Smooth muscle cell (in vitro differentiated cells): Measurements from ENCODE around the gene FRAS1. TPM values are rescaled to one million over a fixed set of nuclear protein-coding genes. Genes with fewer than 3 reads are reported as not detected.
"Not testable (repeated sequence)": the region's sequence is repeated elsewhere in the genome, so short reads cannot be mapped to it uniquely, and the experiment has no call there.

Source experiments
- DNase-seq: peaks from one replicate; lab custom pipeline; 2025; ENCODE audit not compliant: unreplicated experiment; lab: John Stamatoyannopoulos, UW
- H2AFZ ChIP-seq: fragments of 200-600 bp; sonication (generic); 2 replicates; pipeline ENCODE4 v1.6.0; 2016; ENCODE audit warnings: antibody characterized with exemption, low read depth, mild to moderate bottlenecking
- H3F3A ChIP-seq: fragments of 200-600 bp; sonication (generic); 2 replicates; pipeline ENCODE4 v1.6.0; 2017; ENCODE audit warnings: antibody characterized with exemption, low read depth
- H3K27ac ChIP-seq: fragments of 200-600 bp; sonication (generic); 2 replicates; pipeline ENCODE4 v1.5.1; 2016; ENCODE audit warnings: low read depth, mild to moderate bottlenecking
- H3K27me3 ChIP-seq: fragments of 200-600 bp; sonication (generic); 2 replicates; pipeline ENCODE4 v1.6.1; 2016; ENCODE audit warnings: low read depth, mild to moderate bottlenecking
- H3K36me3 ChIP-seq: fragments of 200-600 bp; sonication (generic); 2 replicates; pipeline ENCODE4 v1.5.1; 2016; ENCODE audit warnings: low read depth
- H3K4me1 ChIP-seq: fragments of 200-600 bp; sonication (generic); 2 replicates; pipeline ENCODE4 v1.5.1; 2016; ENCODE audit warnings: low read depth
- H3K4me2 ChIP-seq: fragments of 200-600 bp; sonication (generic); 2 replicates; pipeline ENCODE4 v1.6.0; 2016; ENCODE audit warnings: mild to moderate bottlenecking
- H3K4me3 ChIP-seq: fragments of 200-600 bp; sonication (generic); 2 replicates; pipeline ENCODE4 v1.5.1; 2016; ENCODE audit warnings: mild to moderate bottlenecking
- H3K79me2 ChIP-seq: fragments of 200-600 bp; sonication (generic); 2 replicates; pipeline ENCODE4 v1.6.0; 2016; ENCODE audit warnings: low read depth, mild to moderate bottlenecking
- H3K9ac ChIP-seq: fragments of 200-600 bp; sonication (generic); 2 replicates; pipeline ENCODE4 v1.6.0; 2016; ENCODE audit warnings: low read depth
- H3K9me3 ChIP-seq: fragments of 200-600 bp; sonication (generic); replicated peaks from 2 replicates; pipeline ENCODE4 v1.5.1; 2016; ENCODE audit warnings: low read depth
- H4K20me1 ChIP-seq: fragments of 200-600 bp; sonication (generic); 2 replicates; pipeline ENCODE4 v1.6.0; 2016; ENCODE audit warnings: low read depth
- WGBS: methylation state at CpG from one replicate; pipeline ENCODE4 v1.1.7; 2016; ENCODE audit warnings: low lambda C conversion rate; 5-methylcytosine and 5-hydroxymethylcytosine counted together
- polyA plus RNA-seq: library from polyadenylated mRNA; unstranded; fragments of >200 nt; fragmentation: Nextera tagmentation; extraction: Ambion mirVana; gene quantifications from 2 replicates; pipeline ENCODE4 v1.2.1, GENCODE V29; 2016
- total RNA-seq: library from RNA; depleted of rRNA; stranded (reverse); fragments of >200 nt; gene quantifications from 2 replicates; pipeline ENCODE4 v1.2.3, GENCODE V29; 2014
- TF ChIP-seq, protein P1 (sequence below): fragments of 200-600 bp; sonication (generic); IDR thresholded peaks from 2 replicates; pipeline ENCODE4 v1.5.1; 2017; ENCODE audit warnings: borderline replicate concordance, mild to moderate bottlenecking, antibody characterized with exemption; ENCODE audit not compliant: insufficient read depth, poor library complexity, severe bottlenecking

FRAS1 gene
- total and polyA plus RNA-seq, 2 experiments from 2014 or later: 0.55 to 8.1 TPM

GRCh38 chr4:78544678-78545077 lies 487.6 kb downstream of the FRAS1 start:
- H3K4me2 ChIP-seq: no peak overlapping the region
- H2AFZ ChIP-seq: no peak overlapping the region
- H3K27ac ChIP-seq: no peak overlapping the region
- no peaks in the 10 kb centered on the region for H3K4me1 ChIP-seq
- no peak for DNase-seq
- no peaks in the 10 kb centered on the region for H3F3A ChIP-seq
- TF ChIP-seq, protein P1, sequence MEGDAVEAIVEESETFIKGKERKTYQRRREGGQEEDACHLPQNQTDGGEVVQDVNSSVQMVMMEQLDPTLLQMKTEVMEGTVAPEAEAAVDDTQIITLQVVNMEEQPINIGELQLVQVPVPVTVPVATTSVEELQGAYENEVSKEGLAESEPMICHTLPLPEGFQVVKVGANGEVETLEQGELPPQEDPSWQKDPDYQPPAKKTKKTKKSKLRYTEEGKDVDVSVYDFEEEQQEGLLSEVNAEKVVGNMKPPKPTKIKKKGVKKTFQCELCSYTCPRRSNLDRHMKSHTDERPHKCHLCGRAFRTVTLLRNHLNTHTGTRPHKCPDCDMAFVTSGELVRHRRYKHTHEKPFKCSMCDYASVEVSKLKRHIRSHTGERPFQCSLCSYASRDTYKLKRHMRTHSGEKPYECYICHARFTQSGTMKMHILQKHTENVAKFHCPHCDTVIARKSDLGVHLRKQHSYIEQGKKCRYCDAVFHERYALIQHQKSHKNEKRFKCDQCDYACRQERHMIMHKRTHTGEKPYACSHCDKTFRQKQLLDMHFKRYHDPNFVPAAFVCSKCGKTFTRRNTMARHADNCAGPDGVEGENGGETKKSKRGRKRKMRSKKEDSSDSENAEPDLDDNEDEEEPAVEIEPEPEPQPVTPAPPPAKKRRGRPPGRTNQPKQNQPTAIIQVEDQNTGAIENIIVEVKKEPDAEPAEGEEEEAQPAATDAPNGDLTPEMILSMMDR: no peak
- H3K9me3 ChIP-seq: no peaks in the 10 kb centered on the region
- no peaks in the 10 kb centered on the region for H4K20me1 ChIP-seq
- H3K27me3 ChIP-seq: no peaks in the 10 kb centered on the region
- no peak overlapping the region for H3K9ac ChIP-seq
- H3K79me2 ChIP-seq: no peaks in the 10 kb centered on the region
- H3K4me3 ChIP-seq: no peak overlapping the region
- 26% methylated on average over 2 of the region's 2 CpGs for WGBS
- no peaks in the 10 kb centered on the region for H3K36me3 ChIP-seq

DNA sequence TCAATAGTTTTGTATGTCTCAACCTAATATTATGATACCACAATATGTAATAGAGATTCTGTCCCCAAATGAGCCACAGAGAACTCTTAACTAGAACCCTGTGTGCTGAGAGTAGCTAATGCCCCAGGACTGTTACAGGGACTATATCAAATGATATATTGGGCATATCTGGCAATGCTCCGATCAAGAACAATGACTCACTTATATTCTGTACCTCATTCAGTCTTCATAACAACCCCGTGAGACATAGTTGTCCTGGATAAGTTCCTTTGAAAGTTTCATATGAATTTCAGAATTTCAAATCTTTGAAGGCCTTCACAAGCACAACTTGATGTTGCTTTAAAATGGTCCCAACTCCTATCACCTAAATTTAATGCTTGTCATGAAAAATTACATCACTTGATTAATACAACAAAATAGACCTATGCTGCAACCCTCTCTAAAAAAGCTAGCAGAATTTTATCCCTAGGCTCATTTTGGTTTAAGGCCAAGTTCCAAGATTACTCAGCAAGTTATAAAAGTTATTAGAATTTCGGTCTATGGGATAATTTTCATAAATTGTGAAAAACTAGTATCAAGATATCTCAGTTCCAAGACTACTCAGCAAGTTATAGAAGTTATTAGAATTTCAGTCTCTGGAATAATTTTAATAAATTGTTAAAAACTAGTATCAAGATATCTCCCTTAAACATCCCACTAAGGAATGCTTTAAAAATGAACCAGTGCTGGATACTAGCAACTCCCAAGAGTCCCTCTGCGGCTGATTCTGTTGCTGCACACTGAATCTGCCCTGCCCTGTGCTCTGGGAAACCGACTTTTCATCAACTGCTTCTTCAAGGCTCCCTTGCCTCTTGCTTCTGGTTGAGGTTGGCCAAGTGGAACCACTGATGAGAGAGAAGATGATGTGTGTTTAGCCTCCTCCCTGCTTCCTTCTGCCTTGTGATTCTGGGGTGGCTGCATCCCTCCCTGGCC lies 488.4 kb downstream of the FRAS1 start:
- Histone ChIP-seq H3K79me2 (no peaks in the 10 kb centered on the region), H3K9ac (no peak overlapping the region), H2AFZ (no peak overlapping the region), H3K4me1 (no peaks in the 10 kb centered on the region), H3K4me3 (no peak overlapping the region), H3K36me3 (no peaks in the 10 kb centered on the region), H3K4me2 (no peak overlapping the region), H4K20me1 (no peaks in the 10 kb centered on the region), H3K27ac (no peak overlapping the region), H3K27me3 (no peaks in the 10 kb centered on the region), H3F3A (no peaks in the 10 kb centered on the region), H3K9me3 (no peaks in the 10 kb centered on the region)
- TF ChIP-seq, protein P1: no peak
- WGBS: 89% methylated on average over 5 of the region's 5 CpGs
- no peak for DNase-seq

DNA sequence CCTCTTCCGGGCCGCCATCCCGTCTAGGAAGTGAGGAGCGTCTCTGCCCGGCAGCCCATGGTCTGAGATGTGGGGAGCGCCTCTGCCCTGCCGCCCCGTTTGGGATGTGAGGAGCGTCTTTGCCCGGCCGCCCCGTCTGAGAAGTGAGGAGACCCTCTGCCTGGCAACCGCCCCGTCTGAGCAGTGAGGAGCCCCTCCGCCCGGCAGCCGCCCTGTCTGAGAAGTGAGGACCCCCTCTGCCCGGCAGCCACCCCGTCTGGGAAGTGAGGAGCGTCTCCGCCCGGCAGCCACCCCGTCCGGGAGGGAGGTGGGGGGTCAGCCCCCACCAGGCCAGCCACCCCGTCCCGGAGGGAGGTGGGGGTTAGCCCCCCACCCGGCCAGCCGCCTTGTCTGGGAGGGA lies 490.8 kb downstream of the FRAS1 start:
- H3K4me1 ChIP-seq: peaks cover 13% of the 10 kb centered on the region
- not testable (repeated sequence) for H3K36me3 ChIP-seq, H3K27me3 ChIP-seq, H3K9ac ChIP-seq, H3K79me2 ChIP-seq, DNase-seq, H3K4me3 ChIP-seq, H3F3A ChIP-seq, H3K4me2 ChIP-seq, H3K9me3 ChIP-seq, H3K27ac ChIP-seq, H2AFZ ChIP-seq, H4K20me1 ChIP-seq
- 97% methylated on average over 20 of the region's 28 CpGs for WGBS

DNA sequence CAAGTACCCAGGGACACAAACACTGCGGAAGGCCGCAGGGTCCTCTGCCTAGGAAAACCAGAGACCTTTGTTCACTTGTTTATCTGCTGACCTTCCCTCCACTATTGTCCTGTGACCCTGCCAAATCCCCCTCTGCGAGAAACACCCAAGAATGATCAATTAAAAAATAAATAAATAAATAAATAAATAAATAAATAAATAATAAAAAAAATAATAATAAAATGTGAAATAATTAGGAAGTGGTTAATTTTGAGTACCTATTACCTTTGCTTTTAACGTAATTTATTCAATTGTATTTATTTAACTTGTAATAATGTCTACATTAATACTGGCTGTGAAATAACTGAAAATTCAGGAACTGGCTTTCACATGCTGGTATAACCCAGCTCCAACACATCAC lies 491.8 kb downstream of the FRAS1 start:
- not testable (repeated sequence) for H3K27ac ChIP-seq, H3K9me3 ChIP-seq, H3K27me3 ChIP-seq, H2AFZ ChIP-seq, H3K79me2 ChIP-seq, DNase-seq, H3F3A ChIP-seq, H3K4me2 ChIP-seq, H3K36me3 ChIP-seq, H3K9ac ChIP-seq, H4K20me1 ChIP-seq, H3K4me3 ChIP-seq
- WGBS: 99% methylated on average over 2 of the region's 4 CpGs
- peaks cover 13% of the 10 kb centered on the region for H3K4me1 ChIP-seq
